Measurements from ENCODE around the gene CRYBB1.

DNA sequence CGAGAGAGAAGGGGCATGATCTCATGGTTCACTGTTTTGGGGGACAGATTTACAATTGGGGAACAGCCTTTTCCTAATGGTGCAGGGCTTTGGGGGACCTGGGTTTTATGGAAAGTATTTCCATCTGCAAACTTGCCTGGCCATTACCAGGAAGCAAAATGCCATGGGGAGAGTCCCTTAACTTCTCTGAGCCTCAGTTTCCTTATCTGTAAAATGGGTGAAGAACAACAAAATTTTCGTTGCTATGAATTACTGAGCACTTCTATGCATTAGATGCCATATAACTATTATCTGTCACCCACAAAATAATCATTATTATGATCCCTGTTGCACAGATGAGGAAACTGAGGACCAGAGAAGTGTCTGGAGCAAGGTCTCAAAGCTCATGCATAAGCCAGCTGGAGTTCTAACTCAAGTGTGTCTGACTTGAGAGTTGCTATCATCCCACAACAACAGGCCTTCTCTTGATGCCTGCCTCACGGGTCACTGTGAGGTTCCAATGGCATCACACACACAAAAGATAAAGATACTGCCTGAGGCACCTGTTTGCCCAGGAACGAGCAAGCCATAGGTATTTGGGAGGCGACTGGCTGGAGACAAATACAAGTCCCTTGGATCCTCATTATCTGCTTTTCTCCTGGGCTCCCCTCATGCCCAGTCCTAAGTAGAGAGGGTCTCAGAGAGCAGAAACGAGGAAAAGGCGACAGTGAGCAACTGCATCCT lies 43.7 kb downstream of the CRYBB1 start:
- TF ChIP-seq, protein P1, sequence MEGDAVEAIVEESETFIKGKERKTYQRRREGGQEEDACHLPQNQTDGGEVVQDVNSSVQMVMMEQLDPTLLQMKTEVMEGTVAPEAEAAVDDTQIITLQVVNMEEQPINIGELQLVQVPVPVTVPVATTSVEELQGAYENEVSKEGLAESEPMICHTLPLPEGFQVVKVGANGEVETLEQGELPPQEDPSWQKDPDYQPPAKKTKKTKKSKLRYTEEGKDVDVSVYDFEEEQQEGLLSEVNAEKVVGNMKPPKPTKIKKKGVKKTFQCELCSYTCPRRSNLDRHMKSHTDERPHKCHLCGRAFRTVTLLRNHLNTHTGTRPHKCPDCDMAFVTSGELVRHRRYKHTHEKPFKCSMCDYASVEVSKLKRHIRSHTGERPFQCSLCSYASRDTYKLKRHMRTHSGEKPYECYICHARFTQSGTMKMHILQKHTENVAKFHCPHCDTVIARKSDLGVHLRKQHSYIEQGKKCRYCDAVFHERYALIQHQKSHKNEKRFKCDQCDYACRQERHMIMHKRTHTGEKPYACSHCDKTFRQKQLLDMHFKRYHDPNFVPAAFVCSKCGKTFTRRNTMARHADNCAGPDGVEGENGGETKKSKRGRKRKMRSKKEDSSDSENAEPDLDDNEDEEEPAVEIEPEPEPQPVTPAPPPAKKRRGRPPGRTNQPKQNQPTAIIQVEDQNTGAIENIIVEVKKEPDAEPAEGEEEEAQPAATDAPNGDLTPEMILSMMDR (IDR thresholded peaks at IDR 0.05) = no peak
- TF ChIP-seq POLR2A (IDR thresholded peaks at IDR 0.05) = no peak

All from uterus (tissue), 2 donors.